Heart right ventricle (tissue), 16 donors: Measurements from ENCODE around the gene DST. TPM values are rescaled to one million over a fixed set of nuclear protein-coding genes. Genes with fewer than 3 reads are reported as not detected.

Experiments used
- ATAC-seq, 8 donors: fragments of 200-7000 bp; cut with Tn5 transposase; one replicate each; pipeline ENCODE4 v1.9.1; 2020; ENCODE audit warnings: mild to moderate bottlenecking in 8 of 8, moderate library complexity in 8 of 8, moderate number of reproducible peaks in 1 of 8
- DNase-seq, 2 donors: peaks; one replicate each; pipeline ENCODE4 v3.0.0-alpha.2; 2020
- H3K27ac ChIP-seq, 10 donors: fragments of 200-600 bp; sonication (generic) in 2 of 10; one replicate each; pipeline versions ENCODE4 v1.5.0 to v1.8.0; 2020 to 2022; ENCODE audit warnings: mild to moderate bottlenecking in 3 of 10
- H3K27me3 ChIP-seq, 7 donors: fragments of 200-600 bp; one replicate each; pipeline ENCODE4 v1.8.0; 2021 to 2022; ENCODE audit warnings: mild to moderate bottlenecking in 2 of 7
- H3K36me3 ChIP-seq, 9 donors: fragments of 200-600 bp; sonication (generic) in 1 of 9; one replicate each; pipeline versions ENCODE4 v1.5.0 to v1.8.0; 2020 to 2022; ENCODE audit warnings: mild to moderate bottlenecking in 2 of 9
- H3K4me1 ChIP-seq, 9 donors: fragments of 200-600 bp; sonication (generic) in 1 of 9; one replicate each; pipeline versions ENCODE4 v1.5.0 to v1.8.0; 2020 to 2022; ENCODE audit warnings: mild to moderate bottlenecking in 4 of 9
- H3K4me3 ChIP-seq, 10 donors: fragments of 200-600 bp; sonication (generic) in 2 of 10; one replicate each; pipeline versions ENCODE4 v1.5.0 to v1.8.0; 2020 to 2022; ENCODE audit warnings: mild to moderate bottlenecking in 7 of 10, moderate library complexity in 2 of 10
- H3K9me3 ChIP-seq, 11 donors: fragments of 200-600 bp in 10 of 11; sonication (generic) in 2 of 11; one replicate each; pipeline versions ENCODE4 v1.5.0 to v1.8.0; 2013 to 2022; ENCODE audit warnings: mild to moderate bottlenecking in 2 of 11, control low read depth in 1 of 11, moderate library complexity in 1 of 11
- CTCF ChIP-seq, 9 donors: fragments of 200-600 bp; sonication (generic) in 2 of 9; IDR thresholded peaks; one replicate each; pipeline versions ENCODE4 v1.5.0 to v1.8.0; 2021 to 2022; ENCODE audit warnings: antibody characterized with exemption in 9 of 9, mild to moderate bottlenecking in 5 of 9, moderate library complexity in 1 of 9
- WGBS, 2 donors: extraction: QIAGEN DNeasy Blood & Tissue Kit; methylation state at CpG; one replicate each; pipeline ENCODE4 v1.1.7; 2013; ENCODE audit warnings: inconsistent platforms in 1 of 2; 5-methylcytosine and 5-hydroxymethylcytosine counted together
- intact Hi-C, 10 donors: fragments of 100-400 bp; cut with DNase I; formaldehyde crosslinking; loops; one replicate each; pipeline versions ENCODE4 v1.11.1 to v1.14.2; 2022
- polyA plus RNA-seq, 2 donors: library from polyadenylated mRNA; stranded (reverse); fragments of 200-250 nt; gene quantifications; one replicate each; pipeline ENCODE4 v1.2.3, GENCODE V29; 2013
- total RNA-seq, 10 donors: library from RNA; stranded (reverse); fragmentation: NEBNext Ultra II Directional in 3 of 10; extraction: Animal tissue kit (Norgen Biotek cat#: 25700) in 3 of 10; gene quantifications; one replicate each; pipeline versions ENCODE4 v1.2.1 to v1.2.4, GENCODE V29; 2021 to 2023
- donor health status: Arrhythmogenic right ventricular cardiomyopathy.
- donor health status: ischemic (EF 13 %, LVEDD 7.1; RV severe dilation, severe dysfunction).
- donor health status: healthy with polysubstance abuse.
- donor health status: DM: no; HTN: yes; CAD: no.
- donor health status: DM: no; HTN: no; CAD: no.
- donor health status: ischemic (EF 25% LVEDD 6.9; RV normal size, moderate dysfunction).
- donor health status: ischemic (EF 25% LVEDD 5.7; RV mildly dilated, moderate dysfunction).
- donor health status: healthy.
- donor health status: DM: yes; HTN: yes; CAD: no.
- donor health status: Ischemic cardiomyopathy.
- donor health status: ischemic (EF 35%, LVEDD 5.7; RV mildly dilated, moderate dysfunction).
- donor health status: nonischemic (EF 11% LVEDD 7.7; RV severe dilation, severe dysfunction).
- donor health status: DM: yes; HTN: yes; CAD: no.
- donor health status: PGD.
- donor health status: ischemic (EF 29% LVEDD 5.4; RV normal size, mild dysfunction).
- donor health status: nonischemic (EF 23%, LVEDD 6.1; RV moderate dilation, normal function).

The DST gene
- total and polyA plus RNA-seq, 12 donors, result 103 to 619 (median 433) TPM

GRCh38 chr6:56655996-56656395 is 13.3 kb upstream of the DST start:
- WGBS, 2 donors, result 21 to 39% methylated on average over 4 of the region's 4 CpGs

GRCh38 chr6:56655249-56655648 is 12.6 kb upstream of the DST start:
- ATAC-seq (no peak), DNase-seq (no peak)
- 55 to 77% methylated on average over 1 of the region's 1 CpG for WGBS, 2 donors
- Histone ChIP-seq H3K36me3 (peaks cover 0 to 14% (median 0%) of the 10 kb centered on the region in 9 donors), H3K27me3 (no peaks in the 10 kb centered on the region), H3K27ac (peak overlapping the region in 5 of 10 donors; percentile 14 to 49 (median 30)), H3K9me3 (no peaks in the 10 kb centered on the region), H3K4me3 (no peak overlapping the region), H3K4me1 (peaks cover 11 to 79% (median 49%) of the 10 kb centered on the region in 9 donors)
- no peak for TF ChIP-seq CTCF (IDR thresholded peaks at IDR 0.05)
- intact Hi-C loops, result no loop called here

More at GRCh38 chr6:56655996-56656395, 13.3 kb upstream of the DST start:
- Histone ChIP-seq H3K36me3 (peaks cover 0 to 6% (median 0%) of the 10 kb centered on the region in 9 donors), H3K4me1 (peaks cover 12 to 86% (median 57%) of the 10 kb centered on the region in 9 donors), H3K27ac (peak overlapping the region in 7 of 10 donors; percentile 1 to 49 (median 26)), H3K9me3 (no peaks in the 10 kb centered on the region), H3K4me3 (no peak overlapping the region), H3K27me3 (no peaks in the 10 kb centered on the region)
- intact Hi-C loops, result no loop called here
- DNase-seq (no peak), ATAC-seq (peak in 3 of 8 donors; percentile 13 to 21 (median 14))
- TF ChIP-seq CTCF (IDR thresholded peaks at IDR 0.05), result no peak

GRCh38 chr6:56652994-56653393 is 10.3 kb upstream of the DST start:
- H3K27me3 ChIP-seq, result no peaks in the 10 kb centered on the region
- no peak overlapping the region for H3K4me3 ChIP-seq
- WGBS, 2 donors, result 54 to 67% methylated on average over 2 of the region's 2 CpGs
- no peaks in the 10 kb centered on the region for H3K9me3 ChIP-seq
- H3K36me3 ChIP-seq, result peaks cover 0 to 27% (median 4%) of the 10 kb centered on the region in 9 donors
- no peak for TF ChIP-seq CTCF (IDR thresholded peaks at IDR 0.05)
- H3K4me1 ChIP-seq, result peaks cover 14 to 80% (median 49%) of the 10 kb centered on the region in 9 donors
- ATAC-seq (peak in 6 of 8 donors; percentile 9 to 62 (median 40)), DNase-seq (no peak)
- H3K27ac ChIP-seq, result peak overlapping the region in 5 of 10 donors; percentile 0 to 51 (median 11)
- intact Hi-C loops, result no loop called here

GRCh38 chr6:56652231-56652630 is 9.5 kb upstream of the DST start:
- Histone ChIP-seq H3K4me1 (peaks cover 14 to 83% (median 50%) of the 10 kb centered on the region in 9 donors), H3K27ac (peak overlapping the region in 2 of 10 donors; percentile 26 to 51), H3K9me3 (no peaks in the 10 kb centered on the region), H3K4me3 (no peak overlapping the region), H3K27me3 (no peaks in the 10 kb centered on the region), H3K36me3 (peaks cover 0 to 35% (median 8%) of the 10 kb centered on the region in 9 donors)
- peak in 1 of 8 donors; percentile 38 for ATAC-seq
- intact Hi-C loops, result no loop called here
- WGBS, 2 donors, result 47 to 52% methylated on average over 1 of the region's 1 CpG
- no peak for TF ChIP-seq CTCF (IDR thresholded peaks at IDR 0.05)
- no peak for DNase-seq
